GM12872 (cell line): ENCODE measurements around the gene COQ10A.
A peak's percentile ranks its signal among the peaks of the same experiment; 100 is the strongest.

Experiments used
- TF ChIP-seq, protein P1 (sequence below): IDR thresholded peaks from 3 replicates; pipeline ENCODE4 v1.5.1; 2011; ENCODE audit warnings: low read depth, mild to moderate bottlenecking, low read length, moderate library complexity; ENCODE audit not compliant: insufficient read depth

The COQ10A gene

DNA sequence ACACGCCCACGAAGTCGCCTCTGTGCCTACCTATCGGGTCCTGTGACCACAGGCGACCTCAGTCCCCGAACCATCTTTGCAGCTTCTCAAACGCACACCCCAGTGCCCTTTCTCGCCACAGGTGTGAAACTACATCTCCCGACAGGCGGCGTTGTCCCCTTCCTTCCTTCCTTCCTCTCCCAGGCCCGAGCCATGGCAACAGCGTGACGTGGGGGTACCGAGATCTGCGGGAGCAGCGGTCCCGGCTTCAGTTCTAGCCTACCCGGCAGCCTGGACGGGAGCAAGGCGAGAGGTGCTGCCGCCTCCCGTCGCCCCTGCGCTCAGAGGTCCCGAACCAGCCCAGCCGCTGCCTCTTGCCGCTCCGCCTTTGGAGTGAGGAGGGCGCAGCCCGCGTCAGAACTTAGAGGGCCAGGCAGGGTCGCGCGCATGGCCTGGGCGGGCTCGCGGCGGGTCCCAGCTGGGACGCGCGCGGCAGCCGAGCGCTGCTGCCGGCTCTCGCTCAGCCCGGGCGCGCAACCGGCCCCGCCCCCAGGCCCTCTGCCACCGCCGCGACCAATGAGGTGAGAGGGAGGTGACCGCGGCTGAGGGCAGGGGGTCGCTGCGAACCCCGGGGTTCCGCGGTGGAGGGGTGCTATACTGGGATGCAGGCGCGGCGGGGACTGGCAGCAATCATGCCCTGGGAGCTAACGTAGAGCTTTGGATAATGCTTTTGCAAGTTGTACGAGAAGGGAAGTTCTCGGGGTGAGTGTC lies at the start of gene COQ10A:
Gene COQ10A (plus strand): TSS at position 250 of the 750 bp plus-strand sequence. CDS start 177 bp downstream, at position 427.
- TF ChIP-seq, protein P1, sequence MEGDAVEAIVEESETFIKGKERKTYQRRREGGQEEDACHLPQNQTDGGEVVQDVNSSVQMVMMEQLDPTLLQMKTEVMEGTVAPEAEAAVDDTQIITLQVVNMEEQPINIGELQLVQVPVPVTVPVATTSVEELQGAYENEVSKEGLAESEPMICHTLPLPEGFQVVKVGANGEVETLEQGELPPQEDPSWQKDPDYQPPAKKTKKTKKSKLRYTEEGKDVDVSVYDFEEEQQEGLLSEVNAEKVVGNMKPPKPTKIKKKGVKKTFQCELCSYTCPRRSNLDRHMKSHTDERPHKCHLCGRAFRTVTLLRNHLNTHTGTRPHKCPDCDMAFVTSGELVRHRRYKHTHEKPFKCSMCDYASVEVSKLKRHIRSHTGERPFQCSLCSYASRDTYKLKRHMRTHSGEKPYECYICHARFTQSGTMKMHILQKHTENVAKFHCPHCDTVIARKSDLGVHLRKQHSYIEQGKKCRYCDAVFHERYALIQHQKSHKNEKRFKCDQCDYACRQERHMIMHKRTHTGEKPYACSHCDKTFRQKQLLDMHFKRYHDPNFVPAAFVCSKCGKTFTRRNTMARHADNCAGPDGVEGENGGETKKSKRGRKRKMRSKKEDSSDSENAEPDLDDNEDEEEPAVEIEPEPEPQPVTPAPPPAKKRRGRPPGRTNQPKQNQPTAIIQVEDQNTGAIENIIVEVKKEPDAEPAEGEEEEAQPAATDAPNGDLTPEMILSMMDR = peak; percentile 65

DNA sequence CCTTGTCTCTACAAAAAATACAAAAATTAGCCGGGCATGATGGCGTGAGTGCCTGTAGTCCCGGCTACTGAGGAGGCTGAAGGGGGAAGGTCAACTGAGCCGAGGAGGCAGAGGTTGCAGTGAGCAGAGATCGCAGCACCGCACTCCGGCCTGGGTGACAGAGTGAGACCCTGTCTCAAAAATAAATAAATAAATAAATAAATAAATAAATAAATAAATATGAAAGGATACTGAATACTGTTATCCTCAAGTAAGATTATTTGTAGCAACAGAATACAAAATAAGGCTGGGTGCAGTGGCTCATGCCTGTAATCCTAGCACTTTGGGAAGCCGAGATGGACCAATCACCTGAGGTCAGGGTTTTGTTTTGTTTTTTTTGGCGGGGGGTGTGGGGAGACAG lies 46.9 kb upstream of the COQ10A start:
- TF ChIP-seq, protein P1 = no peak

DNA sequence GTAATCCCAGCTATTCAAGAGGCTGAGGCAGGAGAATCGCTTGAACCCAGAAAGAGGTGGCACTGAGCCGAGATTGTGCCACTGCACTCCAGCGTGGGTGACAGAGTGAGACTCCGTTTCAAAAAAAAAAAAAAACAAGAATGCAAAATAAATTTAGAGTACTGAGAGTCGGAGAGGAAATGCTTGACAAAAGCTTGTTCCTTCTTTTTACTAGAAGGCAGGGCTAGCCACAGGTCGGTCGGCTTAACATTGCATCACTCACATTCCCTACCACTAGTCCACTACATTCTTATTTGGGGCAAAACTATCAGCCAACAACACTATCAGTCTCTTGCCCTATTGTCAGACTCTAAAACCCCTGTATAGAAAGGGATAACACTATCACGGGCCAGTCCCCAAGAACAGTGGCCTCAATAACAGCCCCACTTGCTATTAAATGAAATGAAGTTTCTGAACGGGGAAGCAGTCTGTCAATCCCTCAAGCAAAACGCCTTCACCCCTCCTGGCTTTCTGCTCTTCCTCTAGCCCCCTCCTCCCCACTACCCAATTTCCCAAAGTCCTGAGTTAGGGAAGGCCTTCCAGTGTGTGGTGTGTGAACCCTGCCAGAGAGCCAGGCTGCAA lies 46.0 kb upstream of the COQ10A start:
- TF ChIP-seq, protein P1 = no peak

DNA sequence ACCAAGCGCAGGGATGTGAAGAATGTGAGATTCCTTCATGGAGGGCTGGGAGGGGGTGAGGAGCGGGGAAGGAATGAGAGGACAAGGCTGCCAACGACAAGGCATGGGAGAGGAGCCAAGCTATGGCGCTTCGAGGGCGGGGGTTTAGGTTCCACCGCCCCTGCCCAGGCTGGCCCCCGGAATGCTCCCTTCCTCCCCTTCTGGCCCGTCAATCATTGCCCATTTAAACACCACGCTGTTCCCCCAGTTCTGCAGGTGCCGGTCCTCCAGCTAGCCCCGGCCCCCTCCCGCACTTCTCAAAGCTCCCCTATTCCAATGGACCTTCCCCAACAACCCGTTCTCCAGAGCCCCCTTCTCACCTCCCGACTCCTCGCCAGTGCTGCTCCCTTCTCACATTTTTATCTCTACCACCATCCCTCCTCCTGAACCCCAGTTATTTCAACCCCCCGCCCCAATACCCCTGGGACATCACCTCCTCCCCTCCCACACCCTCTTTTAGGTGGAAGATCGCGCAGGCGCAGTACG lies 45.4 kb upstream of the COQ10A start:
- TF ChIP-seq, protein P1 = no peak

DNA sequence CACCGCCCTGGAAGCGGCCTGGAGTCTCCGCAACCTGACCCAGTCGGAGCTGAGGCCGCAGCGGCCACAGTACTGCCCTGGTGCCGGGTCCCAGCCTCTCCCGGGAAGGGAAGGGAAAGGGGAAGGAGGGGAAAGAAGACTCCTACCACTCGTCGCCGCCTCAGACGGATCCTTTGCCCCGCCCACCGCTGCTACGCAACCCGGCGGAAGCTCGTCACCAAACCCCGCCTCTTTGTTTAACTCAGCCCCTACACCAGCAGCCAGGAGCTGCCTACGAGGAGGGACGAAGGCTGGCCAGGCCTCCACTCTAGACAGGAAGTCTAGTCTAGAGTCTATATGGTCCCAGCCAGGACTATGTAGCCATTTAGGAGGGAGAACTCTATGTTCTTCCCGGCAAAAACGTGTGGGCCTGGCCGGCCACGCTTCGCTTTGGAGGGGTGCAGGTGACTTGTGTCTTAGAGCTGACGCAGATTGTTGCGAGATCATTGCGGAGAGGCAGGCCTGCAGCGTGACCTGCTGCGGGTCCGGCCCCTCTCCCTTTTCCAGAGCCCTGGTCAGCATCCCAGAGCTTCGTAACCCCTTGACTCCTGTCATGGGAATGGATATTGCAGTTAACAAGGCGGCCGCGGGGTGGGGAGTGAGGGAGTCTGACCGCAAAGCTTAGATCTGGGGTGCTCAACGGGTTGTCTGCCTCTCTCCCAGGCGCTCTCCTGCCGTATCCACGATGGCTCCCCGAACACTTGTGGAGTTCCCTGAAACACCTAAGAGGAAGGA lies 44.8 kb upstream of the COQ10A start, which contains the start of gene RNF41:
Gene RNF41 (minus strand): TSS at position 166 of the 774 bp plus-strand sequence. CDS start 7,875 bp downstream, outside the sequence.
- TF ChIP-seq, protein P1 = no peak

DNA sequence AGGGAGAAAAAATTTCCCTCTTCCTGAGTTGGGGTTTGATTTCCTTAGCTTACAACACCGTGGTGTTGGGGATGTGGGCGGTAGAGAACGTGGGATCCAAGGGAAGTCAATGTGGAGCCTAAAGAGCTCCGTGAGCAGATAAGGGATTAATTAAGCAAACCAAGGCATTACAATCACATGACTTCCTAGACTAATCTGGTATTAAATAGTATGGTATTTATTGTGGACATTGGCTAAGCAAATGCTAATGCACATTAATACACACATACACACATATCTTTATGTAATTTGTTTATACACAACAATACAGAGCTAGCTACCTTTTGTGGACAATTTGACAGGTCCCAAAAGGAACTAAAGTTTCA lies 44.2 kb upstream of the COQ10A start:
- TF ChIP-seq, protein P1 = no peak

DNA sequence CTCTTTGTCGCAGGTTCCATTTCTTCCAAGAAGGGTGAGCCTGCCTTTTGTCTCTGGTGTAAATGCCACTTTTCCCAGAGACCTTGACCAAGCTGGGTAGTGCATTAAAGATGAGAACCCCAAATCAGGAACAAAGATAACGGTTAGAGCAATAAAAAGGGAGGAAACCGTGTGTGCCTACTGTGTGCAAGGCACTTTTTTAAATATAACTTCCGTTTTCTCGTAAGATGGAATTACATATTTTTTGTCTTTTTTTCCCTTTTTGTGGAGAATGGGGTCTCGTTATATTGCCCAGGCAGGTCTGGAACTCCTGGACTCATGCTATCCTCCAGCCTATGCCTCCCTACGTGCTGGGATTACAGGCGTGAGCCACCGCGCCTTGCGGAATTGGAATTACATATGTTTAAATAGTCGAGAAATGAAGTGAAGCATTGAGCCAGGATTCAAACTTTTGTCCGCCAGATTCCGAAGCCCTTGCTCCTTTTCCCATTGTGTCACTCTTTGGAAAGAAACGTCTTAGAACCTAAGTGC lies 43.1 kb upstream of the COQ10A start:
- TF ChIP-seq, protein P1 = no peak
